Medulla oblongata (tissue), 1 donor: ENCODE data around the gene RMP24.
A peak's percentile ranks its signal among the peaks of the same experiment; 100 is the strongest.
"Not testable (repeated sequence)": the region's sequence is repeated elsewhere in the genome, so short reads cannot be mapped to it uniquely, and the experiment has no call there.

Experiments
- DNase-seq: peaks from one replicate; pipeline ENCODE4 v3.0.0-alpha.2; 2015; ENCODE audit errors: extremely low spot score

The RMP24 gene

GRCh38 chr18:35968278-35968880 lies 4.1 kb upstream of the RMP24 start:
- DNase-seq, result no peak

GRCh38 chr18:35969676-35970075 lies 2.8 kb upstream of the RMP24 start:
- no peak for DNase-seq

- DNase-seq, result peak; percentile 35
These were observed 750 bp upstream of the RMP24 start for GRCh38 chr18:35971661-35972196.

- no peak for DNase-seq
These were observed 1.2 kb downstream of the RMP24 start for GRCh38 chr18:35973650-35974049.

GRCh38 chr18:35974181-35974580 lies 1.7 kb downstream of the RMP24 start:
- peak; percentile 47 for DNase-seq

GRCh38 chr18:35979112-35979511 lies 6.6 kb downstream of the RMP24 start:
- DNase-seq, result no peak

GRCh38 chr18:35982409-35983114 lies 10.1 kb downstream of the RMP24 start:
- no peak for DNase-seq

GRCh38 chr18:35983147-35983546 lies 10.7 kb downstream of the RMP24 start:
- DNase-seq, result no peak

- DNase-seq, result no peak
These were observed 11.3 kb downstream of the RMP24 start for GRCh38 chr18:35983818-35984217.

- no peak for DNase-seq
These were observed 19.2 kb downstream of the RMP24 start for GRCh38 chr18:35991696-35992095.

GRCh38 chr18:35993013-35993412 lies 20.5 kb downstream of the RMP24 start:
- DNase-seq, result no peak

- DNase-seq, result no peak
These were observed 26.5 kb downstream of the RMP24 start for GRCh38 chr18:35998967-35999366.

GRCh38 chr18:35999925-36000324 lies 27.4 kb downstream of the RMP24 start:
- no peak for DNase-seq

- DNase-seq, result no peak
These were observed 34.5 kb downstream of the RMP24 start for GRCh38 chr18:36006997-36007396.

- DNase-seq, result no peak
These were observed 36.7 kb downstream of the RMP24 start for GRCh38 chr18:36009214-36009613.

GRCh38 chr18:36012891-36013290 lies 40.4 kb downstream of the RMP24 start:
- no peak for DNase-seq

- DNase-seq, result no peak
These were observed 43.1 kb downstream of the RMP24 start for GRCh38 chr18:36015629-36016028.

GRCh38 chr18:36017232-36017631 lies 44.8 kb downstream of the RMP24 start:
- DNase-seq, result no peak

GRCh38 chr18:36020174-36020711 lies 47.8 kb downstream of the RMP24 start:
- DNase-seq, result no peak

- no peak for DNase-seq
These were observed 50.9 kb downstream of the RMP24 start for GRCh38 chr18:36023336-36023735.

GRCh38 chr18:36024241-36024640 lies 51.8 kb downstream of the RMP24 start:
- DNase-seq, result not testable (repeated sequence)

GRCh38 chr18:36025025-36025424 lies 52.5 kb downstream of the RMP24 start:
- DNase-seq, result no peak

GRCh38 chr18:36028859-36029258 lies 56.4 kb downstream of the RMP24 start:
- no peak for DNase-seq
